T-helper 2 cell (primary cell): ENCODE data around the gene CELA2A.
"Not testable (repeated sequence)": the region's sequence is repeated elsewhere in the genome, so short reads cannot be mapped to it uniquely, and the experiment has no call there.

Source experiments
- DNase-seq, 5 experiments: peaks; one replicate each; pipeline versions ENCODE4 v3.0.0 to v3.0.0-alpha.2; 2012 to 2022

Gene CELA2A

DNA sequence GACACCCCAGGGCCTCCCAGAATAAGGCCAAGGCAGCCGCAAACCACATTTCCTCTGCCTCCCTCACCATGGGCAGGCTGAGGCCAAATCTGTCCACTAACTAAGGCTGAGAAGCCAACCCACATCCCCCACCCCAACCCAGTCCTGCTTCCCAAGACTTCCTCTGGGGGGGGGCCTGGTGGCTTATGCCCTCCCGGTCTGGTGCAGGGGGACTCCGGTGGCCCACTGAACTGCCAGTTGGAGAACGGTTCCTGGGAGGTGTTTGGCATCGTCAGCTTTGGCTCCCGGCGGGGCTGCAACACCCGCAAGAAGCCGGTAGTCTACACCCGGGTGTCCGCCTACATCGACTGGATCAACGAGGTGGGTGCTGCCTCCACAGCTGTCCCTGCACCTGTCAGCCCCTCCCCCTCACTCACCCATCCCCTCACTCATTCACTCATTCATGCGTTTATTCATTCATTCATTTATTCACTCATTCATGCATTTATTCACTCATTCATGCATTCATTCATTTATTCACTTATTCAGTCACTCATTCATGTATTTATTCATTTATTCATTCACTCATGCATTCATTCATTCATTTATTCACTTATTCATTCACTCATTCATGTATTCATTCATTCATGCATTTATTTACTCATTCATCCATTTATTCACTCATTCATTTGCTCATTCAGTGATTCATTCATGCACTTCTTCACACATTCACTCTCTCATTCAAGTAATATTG is 11.0 kb upstream of the CELA2A start:
- DNase-seq, result no peak

DNA sequence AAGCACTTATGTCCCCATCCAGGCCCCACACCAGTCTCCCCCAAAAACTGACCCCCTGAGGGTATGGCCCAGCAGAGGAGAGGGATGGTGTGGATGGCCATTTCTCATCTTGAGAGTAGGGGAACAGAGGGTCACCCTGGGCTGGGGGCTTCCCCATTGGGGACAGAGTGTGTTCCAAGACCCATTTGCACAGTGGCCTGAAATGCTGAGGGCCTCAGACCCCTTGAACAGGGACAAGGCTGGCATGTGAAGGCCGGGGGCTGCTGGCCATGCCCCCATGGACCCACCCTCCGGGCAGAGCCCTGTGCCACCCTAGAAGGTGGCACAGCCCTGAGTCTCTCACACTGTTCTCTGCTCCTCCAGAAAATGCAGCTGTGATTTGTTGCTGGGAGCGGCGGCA is 10.3 kb upstream of the CELA2A start:
- DNase-seq, result no peak

DNA sequence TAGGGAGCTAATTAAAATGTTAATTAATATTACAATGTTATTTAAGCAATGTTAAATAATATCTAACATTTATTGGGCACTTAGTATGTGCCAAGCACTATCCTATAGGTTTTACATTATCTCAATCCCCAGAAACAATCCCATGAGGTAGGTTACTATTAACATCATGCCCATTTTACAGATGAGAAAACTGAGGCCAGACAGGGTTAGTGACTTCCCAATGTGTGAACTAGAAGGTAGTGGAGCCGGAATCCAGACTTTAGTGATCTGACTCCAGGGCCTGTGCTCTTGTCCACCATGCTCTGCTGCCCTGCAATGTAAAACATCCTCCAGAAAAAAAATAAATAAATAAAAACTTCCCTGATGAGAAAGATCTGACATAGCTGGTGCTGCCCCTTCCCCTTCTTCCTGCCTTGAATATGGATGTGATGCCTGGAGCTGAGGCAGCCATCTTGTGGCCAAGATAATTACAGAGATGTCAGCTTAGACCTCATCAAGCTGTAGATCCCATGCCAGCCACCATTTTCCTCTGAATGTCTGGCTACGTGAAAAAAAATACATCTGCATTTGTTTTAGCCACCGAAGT is 7.6 kb upstream of the CELA2A start:
- DNase-seq, result no peak

DNA sequence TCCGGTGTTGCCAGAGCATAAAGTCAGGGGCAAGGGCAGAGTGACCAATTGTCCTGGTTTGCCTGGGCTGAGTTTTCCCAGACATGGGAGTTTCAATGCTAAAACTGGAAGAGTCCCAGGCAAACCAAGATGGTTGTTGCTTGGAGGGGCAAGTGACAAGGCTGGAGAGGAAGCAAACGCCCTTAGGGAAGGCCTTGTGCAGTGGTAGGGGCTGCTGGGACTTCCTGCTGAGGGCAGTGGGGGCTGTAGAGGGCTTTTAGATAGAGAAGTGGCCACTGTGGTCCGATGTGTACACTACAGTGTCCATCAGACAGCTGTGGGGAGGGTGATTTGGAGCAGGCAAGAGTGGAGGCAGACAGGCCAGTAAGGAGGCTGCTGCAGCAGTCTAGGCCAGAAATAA is 7.0 kb upstream of the CELA2A start:
- no peak for DNase-seq

DNA sequence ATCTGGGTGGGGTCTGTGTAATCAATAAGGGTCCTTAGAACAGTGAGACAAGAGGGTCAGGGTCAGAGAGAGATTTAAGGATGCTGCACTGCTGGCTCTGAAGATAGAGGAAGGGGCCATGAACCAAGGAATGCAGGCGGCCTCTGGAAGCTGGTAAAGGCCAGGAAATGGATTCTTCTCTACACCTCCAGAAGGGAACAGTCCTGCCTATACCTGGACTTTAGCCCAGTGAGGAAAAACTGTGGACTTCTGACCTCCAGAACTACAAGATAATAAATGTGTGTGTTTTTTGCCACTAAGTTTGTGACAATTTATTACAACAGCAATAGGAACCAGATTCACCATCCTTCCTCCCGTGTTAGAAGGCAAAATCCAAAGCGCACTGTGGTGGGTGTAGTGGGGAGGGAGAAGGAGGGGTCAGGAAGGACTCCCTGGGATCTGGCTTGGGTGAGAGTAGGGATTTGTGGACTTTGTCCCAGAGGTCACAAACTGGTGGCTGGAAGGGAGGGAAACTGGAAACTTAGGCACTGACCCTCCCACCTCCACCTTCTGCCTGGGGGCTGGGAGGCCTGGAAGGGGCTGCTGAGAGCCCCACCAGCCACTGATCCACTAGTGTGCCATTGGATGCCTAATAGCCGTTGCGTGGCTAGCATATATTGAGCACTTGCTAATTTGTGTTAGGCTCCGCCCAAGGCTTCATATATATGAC is 5.4 kb upstream of the CELA2A start:
- no peak for DNase-seq

DNA sequence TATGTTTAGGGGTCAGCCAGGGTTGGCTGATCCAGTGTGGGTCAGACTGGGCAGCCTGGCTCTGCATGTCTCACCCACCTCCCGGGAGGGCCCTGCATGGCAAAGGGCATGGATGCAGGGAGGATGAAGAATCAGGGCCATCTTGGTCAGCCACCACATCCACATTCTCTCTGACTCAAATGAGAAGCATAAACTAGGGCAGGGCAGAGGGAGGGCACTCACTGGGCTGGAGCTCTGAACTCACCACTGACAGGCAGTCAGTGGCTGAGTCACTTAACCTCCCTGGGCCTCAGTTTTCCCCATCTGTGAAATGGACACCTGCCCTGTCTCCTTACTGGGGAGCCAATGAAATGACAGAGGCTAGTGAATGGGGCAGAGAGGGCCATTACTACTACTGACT is 4.3 kb upstream of the CELA2A start:
- no peak for DNase-seq

DNA sequence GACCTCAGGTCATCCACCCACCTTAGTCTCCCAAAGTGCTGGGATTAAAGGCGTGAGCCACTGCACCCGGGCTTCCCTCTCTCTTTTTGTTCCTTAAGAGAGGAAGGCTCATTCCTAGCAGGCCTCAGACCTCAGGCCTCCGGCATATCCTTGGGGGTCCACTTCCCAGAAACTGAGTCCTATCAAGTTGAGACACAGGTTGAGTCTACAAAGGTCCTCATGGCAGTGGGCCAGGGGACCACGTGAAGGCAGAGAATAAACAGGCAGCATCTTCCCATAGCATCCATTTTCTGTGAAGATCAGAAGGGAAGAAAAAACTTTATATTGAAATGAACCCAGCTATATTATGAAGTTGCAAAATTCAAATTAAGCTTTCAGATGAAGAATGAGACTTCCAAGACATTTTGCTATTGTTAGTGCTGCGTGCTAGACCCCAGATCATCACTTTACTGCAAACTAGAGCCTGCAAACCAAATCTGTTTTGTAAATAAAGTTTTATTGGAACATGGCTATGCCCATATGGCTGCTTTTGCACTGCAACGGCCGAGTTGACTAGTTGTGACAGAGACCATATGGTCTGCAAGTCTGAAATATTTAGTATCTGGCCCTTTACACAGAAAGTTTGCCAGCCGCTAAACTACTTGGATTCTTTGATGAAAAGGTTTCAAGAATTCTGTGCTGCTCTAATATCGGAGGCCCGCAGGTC is 3.5 kb upstream of the CELA2A start:
- no peak for DNase-seq

DNA sequence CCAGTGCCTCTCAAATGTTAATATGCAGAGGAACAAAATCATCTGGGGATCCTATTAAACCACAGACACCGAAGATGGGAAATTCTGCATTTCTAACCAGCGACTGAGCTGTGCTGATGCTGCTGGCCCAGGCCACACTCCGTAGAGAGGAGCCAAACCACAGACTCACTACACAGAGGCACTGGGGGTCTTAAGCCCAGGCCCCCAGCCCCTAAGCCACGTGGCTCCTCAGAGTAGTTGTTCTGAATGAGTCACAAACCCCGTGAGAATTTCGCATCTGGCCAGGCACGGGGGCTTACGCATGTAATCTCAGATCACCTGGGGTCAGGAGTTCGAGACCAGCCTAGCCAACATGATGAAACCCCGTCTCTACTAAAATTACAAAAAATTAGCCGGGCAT is 2.8 kb upstream of the CELA2A start:
- no peak for DNase-seq

DNA sequence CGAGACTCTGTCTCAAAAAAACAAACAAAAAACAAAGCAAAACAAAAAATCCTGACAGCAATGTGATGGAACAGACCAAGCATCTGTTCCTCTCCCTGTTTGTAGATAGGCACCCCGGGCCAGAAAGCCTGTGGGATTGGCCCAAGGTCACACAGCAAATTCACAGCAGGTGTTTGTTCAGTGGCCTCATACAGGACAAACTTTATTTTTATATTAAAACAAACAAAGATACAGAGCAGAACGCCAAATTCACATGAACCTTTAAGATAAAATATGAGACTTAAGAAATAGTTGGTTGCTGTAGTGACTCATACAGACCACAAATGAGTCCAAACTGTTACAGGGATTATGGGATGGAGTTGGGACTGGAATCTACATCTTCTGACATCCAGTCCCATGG is 2.3 kb upstream of the CELA2A start:
- no peak for DNase-seq

DNA sequence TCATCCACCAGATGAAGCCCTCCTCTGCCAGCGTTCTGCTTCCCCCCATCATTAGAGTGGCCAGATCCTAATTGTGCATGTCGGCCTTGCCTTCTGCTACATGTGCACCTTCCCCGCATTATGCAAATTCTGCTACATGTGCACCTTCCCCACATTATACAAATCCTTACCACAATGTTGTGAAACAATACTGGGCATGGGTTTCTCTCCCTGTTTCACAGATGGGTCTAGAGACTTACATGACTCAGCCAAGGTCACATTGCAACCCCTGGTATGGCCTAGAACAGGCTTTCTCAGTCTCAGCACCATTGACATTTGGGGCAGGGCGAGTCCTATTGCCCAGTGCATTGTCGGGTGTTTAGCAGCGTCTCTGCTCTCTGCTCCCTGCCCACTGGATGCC is 1.0 kb upstream of the CELA2A start:
- DNase-seq, result no peak

DNA sequence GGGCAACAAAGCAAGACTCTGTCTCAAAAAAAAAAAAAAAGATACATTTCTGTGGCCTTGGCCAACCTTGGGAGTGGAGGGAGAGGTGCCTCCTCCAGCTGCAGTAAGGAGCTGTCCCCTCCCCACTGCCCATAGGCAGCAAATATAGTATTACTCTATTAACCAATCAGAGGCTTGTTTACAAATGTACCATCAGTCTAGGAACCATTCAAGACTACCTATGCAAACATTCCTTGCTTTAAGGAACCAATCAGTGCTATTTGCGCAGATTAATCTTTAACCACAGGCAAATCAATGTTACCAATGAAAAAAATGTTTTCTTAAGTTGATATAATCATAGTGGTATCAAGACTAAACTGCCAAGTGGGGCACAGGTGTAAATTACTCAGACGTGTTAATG is 1.1 kb downstream of the CELA2A start:
- no peak for DNase-seq

DNA sequence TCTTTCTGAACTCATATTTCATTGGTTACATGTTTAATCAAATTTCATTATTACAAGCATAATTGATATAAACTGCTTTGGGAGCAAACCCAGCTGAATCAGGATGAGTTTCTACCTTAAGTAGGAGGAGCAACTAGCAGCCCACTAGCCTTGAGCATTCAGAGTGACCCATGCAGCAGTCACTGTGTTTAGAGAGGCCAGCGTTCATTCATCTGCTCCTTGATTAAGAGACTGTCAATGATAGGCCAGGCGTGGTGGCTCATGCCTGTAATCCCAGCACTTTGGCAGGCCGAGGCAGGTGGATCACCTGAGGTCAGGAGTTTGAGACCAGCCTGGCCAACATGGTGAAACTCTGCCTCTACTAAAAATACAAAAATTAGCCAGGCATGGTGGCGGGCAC is 1.9 kb downstream of the CELA2A start:
- not testable (repeated sequence) for DNase-seq

DNA sequence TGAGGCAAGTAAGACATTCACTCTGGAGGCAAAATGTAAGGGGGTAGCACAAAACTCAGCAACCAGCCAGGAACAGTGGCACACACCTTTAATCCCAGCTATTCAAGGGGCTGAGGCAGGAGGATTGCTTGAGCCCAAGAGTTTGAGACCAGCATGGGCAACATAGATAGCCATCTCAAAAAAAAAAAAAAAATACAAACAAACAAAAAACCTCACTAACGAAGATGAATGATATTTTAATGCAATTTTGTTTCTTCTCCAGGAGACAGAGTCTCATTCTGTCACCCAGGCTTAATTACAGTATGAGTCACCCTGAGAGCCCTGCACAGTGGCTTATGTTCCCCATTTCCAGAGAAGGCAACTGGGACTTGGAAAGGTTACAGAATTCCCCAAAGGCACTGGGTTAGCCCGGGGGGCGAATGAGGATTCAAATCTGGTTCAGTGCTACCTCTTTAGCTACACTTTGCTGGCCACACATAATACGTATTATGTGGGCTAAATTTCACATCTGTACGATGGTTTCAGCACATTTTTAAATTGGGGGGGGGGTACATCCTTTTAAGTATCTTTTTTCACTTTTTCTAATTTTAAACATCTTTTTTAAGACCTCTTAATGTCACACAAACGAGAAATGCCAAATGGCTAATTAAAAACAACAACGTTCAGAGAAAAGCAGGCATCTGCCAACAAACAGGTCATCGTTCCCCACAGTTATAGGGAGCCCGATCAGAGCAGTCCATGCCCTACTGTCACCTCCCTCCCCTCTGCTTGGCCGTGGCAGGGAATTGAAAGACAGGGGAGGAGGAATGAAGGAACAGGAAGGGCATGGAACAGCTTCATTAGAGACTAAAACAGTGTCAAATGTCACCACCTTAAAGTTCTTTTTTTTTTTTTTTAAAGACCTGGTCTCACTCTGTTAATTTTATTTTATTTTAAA is 3.5 kb downstream of the CELA2A start:
- DNase-seq, result no peak

DNA sequence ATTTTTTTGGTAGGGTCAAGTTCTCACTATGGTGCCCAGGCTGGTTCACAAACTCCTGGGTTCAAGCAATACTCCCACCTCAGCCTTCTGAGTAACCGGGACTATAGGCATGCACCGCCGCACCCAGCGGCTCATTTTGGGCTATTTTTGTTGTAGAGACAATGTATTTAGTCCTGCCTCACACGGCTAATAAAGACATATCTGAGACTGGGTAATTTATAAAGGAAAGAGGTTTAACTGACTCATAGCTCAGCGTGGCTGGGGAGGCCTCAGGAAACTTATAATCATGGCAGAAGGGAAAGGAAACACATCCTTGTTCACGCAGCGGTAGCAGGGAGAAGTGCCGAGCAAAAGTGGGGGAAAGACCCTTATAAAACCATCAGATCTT is 4.2 kb downstream of the CELA2A start:
- DNase-seq, result no peak

DNA sequence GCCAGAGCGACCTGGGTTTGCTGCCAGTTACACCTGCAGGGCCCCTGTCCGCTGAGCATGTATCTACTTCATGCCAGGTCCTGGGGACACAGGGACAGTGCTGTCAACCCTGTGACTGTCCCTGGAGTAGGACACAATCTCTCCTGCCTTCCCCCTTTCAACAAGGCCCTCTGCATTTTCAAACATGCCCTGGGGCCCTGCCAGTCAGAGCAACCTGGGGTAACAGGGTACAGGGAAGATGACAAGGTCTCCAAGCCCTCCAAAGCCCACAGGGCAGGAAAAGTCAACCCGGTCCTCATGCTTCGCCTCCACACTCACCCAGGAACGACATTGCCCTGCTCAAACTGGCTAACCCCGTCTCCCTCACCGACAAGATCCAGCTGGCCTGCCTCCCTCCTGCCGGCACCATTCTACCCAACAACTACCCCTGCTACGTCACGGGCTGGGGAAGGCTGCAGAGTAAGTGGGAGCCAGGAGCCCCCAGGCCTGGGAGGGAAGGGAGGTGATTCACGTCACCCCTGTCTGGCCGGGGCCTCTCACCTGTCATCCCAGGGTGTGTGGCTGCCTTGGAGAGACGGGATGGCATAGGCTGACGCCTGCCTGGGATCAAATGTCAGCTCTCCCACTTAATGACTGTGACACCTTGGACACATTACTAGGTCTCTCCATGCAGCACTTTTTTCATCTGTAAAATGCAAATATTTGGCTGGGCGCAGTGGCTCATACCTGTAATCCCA is 6.7 kb downstream of the CELA2A start:
- not testable (repeated sequence) for DNase-seq

DNA sequence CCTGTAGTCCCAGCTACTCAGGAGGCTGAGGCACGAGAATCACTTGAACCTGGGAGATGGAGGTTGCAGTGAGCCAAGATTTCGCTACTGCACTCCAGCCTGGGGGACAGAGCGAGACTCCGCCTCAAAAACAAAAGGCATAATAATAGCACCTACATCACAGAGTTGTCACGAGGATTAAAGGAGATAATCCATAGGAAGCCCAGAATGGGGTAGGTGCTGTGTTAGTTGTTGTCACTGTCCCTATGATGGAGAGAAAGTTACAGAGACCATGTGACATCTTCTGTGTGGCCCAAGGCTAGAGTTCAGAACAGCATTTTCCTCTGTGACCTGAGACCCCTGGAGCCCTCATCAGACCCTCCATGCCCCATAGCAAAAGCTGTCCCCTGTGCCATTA is 7.4 kb downstream of the CELA2A start:
- not testable (repeated sequence) for DNase-seq

DNA sequence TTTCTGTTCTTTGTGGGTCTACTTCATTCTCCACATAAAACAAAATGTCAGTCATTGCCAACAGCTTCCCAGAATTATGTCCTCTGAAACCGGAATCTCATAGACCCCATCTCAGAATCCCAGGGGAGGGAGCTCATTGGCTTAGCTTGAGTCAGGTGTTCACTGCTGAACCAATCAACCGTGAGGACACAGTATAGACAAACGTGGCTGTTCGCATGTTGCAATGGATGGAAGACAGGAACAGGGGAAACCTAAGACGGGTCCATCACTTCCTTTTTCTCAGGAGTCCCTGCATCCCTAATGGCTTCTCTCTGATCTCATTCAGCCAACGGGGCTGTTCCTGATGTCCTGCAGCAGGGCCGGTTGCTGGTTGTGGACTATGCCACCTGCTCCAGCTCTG is 9.1 kb downstream of the CELA2A start:
- no peak for DNase-seq

DNA sequence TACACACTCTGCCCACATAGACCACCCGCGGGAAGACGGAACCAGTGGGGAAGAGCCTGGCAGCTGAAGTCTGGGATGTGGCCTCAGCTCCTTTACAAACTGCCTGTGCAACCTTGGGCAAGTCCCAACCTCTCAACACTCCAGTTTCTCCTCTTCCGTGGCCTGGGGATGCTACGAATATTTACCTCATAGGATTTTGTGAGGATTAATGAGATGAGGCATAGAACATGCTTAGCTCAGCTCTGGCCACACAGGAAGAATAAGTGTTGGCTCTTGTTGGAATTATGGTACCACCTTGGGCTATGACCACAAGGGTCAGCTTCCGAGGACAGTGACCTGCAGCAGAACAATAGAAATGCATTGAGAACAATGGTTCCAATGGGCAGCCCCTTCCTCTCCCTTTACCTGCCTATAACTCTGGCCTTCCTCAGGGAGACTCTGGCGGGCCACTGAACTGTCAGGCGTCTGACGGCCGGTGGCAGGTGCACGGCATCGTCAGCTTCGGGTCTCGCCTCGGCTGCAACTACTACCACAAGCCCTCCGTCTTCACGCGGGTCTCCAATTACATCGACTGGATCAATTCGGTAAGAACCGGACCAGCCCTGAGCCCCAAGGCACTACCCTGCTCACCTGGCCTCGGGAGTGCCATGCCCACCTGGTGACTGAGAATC is 10.6 kb downstream of the CELA2A start:
- DNase-seq, result not testable (repeated sequence)

DNA sequence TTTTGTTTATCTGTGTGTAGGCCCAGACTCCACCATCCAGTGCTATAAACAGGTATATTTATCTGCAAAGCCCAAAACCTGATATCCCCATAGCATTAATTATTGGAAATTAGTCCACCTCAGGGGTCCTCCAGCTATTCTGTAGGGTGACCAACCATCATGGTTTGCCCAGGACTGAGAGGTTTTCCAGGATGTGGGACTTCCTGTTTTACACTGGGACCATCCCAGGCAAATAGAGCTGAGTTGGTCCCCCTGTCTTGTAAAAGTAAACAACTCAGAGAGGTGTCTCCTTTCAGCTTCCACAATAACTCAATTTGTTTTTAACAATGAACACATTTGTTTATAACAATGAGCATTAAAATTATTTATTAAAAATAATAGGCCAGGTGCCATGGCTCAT is 11.6 kb downstream of the CELA2A start:
- DNase-seq, result no peak

DNA sequence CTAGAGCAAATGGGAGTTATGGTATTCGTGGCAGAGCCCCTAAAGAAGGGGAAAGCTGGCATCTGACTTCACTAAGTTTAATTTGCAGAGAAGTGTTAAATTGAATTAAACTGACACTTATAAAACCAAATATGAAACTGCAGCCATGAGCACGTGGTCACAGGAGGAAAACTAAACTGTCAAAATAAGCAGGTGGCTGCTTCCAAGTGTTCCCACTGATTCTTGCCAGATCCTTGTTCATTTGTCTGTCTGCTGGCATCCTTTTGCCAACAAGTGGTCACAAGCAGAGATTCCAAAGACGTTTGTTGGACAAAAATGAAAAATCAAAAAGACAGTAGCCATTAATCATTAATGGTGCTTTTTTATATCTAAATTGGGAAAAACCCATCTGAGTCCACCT is 12.8 kb downstream of the CELA2A start:
- no peak for DNase-seq

DNA sequence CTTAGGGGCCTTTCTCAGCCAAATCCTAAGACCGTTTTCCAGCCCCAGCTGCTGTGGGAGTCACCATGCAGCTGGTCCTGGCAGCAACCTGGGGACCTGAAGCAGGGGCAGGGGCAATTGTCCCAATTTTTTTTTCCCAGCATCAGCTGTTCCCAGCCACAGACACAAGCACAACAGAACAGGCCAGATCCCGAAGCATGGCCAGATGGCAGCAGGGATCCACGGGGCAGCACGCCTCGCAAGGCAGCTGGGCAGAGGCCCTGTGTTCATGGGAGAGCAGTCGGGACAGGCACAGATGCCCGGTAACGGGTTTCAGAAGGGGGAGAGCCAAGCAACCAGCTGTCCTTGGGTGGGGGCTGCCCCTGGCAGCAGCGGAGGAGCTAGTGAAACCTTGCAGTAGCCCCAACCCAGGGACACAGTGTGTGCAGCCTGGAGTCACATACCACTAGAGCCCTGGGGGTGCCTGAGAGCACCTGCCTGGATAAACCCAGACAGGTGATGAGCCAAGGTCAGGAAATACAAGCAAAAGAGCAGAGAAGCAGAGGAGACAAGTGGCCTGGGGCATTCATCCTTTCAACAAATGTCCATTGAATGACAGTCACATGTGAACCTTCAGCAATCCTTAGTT is 13.4 kb downstream of the CELA2A start:
- not testable (repeated sequence) for DNase-seq
